ENCODE measurements around the gene TNFSF11.

The TNFSF11 gene

GRCh38 chr13:42574011-42574410 is at the start of gene TNFSF11:
Gene TNFSF11, plus strand, starts transcription at chr13:42574152. Its CDS starts 152 bp downstream, at chr13:42574304.
- TF ChIP-seq CTCF (IDR thresholded peaks at IDR 0.05): no peak

- TF ChIP-seq CTCF (IDR thresholded peaks at IDR 0.05): no peak
Observed at GRCh38 chr13:42524487-42525034, 49.4 kb upstream of the TNFSF11 start.

GRCh38 chr13:42525035-42525504 is 48.9 kb upstream of the TNFSF11 start:
- TF ChIP-seq CTCF (IDR thresholded peaks at IDR 0.05): no peak

- no peak for TF ChIP-seq CTCF (IDR thresholded peaks at IDR 0.05)
Observed at GRCh38 chr13:42526276-42526675, 47.7 kb upstream of the TNFSF11 start.

- no peak for TF ChIP-seq CTCF (IDR thresholded peaks at IDR 0.05)
Observed at GRCh38 chr13:42526804-42527203, 47.1 kb upstream of the TNFSF11 start.

GRCh38 chr13:42532561-42533335 is 41.2 kb upstream of the TNFSF11 start:
- TF ChIP-seq CTCF (IDR thresholded peaks at IDR 0.05): no peak

GRCh38 chr13:42533336-42533591 is 40.7 kb upstream of the TNFSF11 start:
- TF ChIP-seq CTCF (IDR thresholded peaks at IDR 0.05): no peak
